GM18502 (cell line): ENCODE measurements around the gene SCYGR5.
A peak's percentile ranks its signal among the peaks of the same experiment; 100 is the strongest.
"Not testable (repeated sequence)": the region's sequence is repeated elsewhere in the genome, so short reads cannot be mapped to it uniquely, and the experiment has no call there.

ENCODE experiments used
- ATAC-seq: cut with Tn5 transposase; IDR thresholded peaks from one replicate; pipeline ENCODE4 v1.9.1; 2021; ENCODE audit warnings: mild to moderate bottlenecking; ENCODE audit not compliant: unreplicated experiment, poor library complexity

Gene SCYGR5

DNA sequence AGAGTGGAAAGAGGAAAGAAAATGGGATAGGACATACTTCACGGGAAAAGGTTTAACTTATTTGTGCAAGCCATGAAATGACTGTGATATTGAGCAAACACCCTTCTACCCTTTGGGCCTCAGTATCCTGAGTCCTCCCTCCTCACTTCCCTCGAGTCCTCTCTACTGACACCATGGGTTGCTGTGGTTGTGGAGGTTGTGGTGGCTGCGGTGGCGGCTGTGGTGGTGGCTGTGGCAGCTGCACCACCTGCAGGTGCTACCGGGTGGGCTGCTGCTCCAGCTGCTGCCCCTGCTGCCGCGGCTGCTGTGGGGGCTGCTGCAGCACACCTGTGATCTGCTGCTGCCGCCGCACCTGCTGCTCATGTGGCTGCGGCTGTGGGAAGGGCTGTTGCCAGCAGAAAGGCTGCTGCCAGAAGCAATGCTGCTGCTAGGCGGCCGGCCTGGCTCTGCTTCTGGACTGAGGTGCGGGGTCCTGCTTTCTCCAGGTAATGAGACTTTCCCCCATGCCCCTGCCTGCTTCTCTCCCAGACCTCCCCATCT lies at the start of gene SCYGR5:
Gene SCYGR5 (plus strand): TSS at position 174 of the 540 bp plus-strand sequence. CDS start 0 bp downstream, at position 174.
- not testable (repeated sequence) for ATAC-seq

DNA sequence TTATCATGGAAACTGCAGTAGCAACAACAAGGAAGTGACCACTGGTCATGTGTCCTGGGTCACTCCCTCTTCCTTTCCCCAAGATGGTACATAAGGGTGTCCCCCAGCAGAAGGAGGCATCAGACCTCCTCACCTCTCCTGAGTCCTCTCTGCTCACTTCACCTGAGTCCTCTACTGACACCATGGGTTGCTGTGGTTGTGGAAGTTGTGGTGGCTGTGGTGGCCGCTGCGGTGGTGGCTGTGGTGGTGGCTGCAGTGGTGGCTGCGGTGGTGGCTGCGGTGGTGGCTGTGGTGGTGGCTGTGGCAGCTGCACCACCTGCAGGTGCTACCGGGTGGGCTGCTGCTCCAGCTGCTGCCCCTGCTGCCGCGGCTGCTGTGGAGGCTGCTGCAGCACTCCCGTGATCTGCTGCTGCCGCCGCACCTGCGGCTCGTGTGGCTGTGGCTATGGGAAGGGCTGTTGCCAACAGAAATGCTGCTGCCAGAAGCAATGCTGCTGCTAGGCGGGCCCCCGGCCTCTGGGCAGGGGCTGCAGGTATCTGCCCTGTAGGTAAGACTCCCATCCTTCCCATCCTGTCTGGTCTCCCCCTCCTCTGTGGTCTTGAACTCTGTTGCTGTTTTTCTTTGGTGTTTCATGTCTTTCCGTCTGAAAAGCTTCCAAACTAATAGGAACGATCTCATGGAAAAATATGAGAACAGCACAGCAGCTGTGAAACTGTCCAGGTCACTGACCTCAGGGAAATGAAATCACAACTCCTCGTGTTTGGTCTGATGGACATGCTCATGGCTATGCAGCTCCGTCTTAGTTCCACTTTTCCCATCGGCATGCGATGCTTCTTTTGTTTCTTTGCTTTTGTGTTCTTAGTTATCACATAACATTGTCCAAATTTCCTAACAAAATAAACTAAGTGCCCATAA lies 49.0 kb upstream of the SCYGR5 start, which contains the start of gene SCYGR4:
Gene SCYGR4 (plus strand): TSS at position 183 of the 915 bp plus-strand sequence. CDS start 0 bp downstream, at position 183.
- no peak for ATAC-seq

DNA sequence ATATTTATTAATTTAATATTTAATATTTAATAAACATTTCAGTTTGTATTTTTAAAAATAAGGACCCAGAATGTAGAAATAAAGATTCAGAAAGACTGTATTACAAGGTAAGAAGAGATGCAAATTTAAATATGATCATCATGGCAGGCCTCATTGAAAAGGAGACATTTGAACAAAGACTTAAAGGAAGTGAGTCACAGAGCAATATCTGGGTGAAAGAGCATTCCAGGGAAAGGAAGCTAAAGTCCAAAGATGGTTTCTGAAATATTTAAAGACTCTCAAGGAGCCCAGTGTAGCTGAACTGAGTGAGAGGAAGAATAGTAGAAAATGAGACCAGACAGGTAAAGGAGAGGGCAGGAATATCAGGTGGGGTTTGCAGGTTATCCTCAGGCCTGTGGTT lies 43.4 kb upstream of the SCYGR5 start:
- no peak for ATAC-seq

- no peak for ATAC-seq
These were observed 41.2 kb upstream of the SCYGR5 start for GRCh38 chr2:227625420-227625819.

DNA sequence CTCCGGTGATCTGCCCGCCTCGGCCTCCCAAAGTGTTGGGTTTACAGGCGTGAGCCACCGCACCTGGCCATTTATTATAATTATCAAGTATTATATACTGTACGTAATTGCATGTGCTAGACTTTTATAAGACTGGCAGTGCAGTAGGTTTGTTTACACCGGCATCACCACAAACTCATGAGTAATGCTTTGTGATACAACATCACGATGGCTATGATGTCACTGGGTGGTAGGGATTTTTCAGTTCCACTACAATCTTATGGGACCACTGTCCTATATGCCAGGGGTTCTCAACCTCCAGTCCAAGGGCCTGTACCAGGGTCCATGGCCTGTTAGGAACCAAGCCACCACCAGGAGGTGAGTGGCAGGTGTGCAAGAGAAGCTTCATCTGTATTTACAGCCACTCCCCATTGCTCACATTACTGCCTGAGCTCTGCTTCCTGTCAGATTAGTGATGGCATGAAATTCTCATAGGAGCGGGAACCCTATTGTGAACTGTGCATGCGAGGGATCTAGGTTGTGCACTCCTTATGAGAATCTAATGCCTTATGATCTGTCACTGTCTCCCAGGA lies 39.9 kb upstream of the SCYGR5 start:
- ATAC-seq: no peak

DNA sequence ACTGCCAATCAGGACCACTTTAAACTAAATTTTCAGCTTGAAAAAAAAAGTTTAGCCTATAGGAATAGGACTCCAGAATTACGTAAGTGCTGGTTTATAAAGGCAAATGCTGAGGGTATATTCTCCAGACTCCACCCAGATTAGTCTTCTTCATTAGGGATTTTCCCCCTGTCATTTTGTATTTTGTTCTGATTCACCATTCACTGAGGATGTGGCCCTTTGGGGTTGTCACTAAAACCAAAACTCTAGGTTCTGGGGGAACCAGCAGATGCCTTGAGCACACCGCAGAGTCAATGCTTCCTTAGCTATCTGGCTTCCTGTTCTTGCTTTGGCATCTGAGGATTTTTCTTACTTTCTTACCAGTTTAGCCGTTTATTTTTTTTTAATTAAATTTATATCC lies 38.8 kb upstream of the SCYGR5 start:
- ATAC-seq: peak; percentile 99

DNA sequence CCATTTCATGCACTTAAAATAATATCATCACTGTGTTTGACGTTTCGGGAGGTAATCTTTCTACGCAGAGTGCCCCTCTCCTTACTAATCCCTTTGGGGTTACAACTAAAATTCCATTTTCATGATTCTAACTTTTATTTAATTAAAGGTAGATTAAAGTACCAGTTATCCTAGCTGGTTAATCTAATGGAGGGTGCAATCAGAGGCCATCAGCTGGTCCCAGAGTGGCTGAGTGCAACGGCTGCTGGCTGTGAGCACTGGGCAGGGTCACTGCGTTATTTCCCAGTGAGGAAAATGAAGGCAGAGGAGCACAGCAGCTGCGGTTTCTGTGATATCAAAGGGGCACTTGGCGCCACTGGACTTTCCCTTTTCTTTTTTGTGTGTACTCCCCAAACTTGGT lies 37.2 kb upstream of the SCYGR5 start:
- ATAC-seq: no peak

DNA sequence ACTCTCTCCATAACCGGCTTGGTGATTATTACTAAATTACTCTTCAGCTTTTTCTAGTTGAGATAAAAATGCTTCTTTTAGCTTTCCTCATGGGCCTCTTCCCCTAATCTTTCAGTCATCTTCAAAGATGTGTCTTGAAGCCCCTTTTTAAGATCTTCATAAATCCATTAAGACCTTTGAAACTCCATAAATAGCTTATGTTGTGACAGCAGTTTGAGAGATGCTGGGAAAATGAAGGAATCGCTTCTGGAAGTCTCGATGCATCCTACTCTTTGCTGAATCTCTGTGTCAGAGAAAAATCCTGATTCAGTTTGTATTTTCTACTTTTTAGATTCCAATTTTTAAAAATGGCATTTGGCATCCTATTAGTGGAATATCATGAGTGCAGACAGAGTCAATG lies 36.3 kb upstream of the SCYGR5 start:
- ATAC-seq: no peak

DNA sequence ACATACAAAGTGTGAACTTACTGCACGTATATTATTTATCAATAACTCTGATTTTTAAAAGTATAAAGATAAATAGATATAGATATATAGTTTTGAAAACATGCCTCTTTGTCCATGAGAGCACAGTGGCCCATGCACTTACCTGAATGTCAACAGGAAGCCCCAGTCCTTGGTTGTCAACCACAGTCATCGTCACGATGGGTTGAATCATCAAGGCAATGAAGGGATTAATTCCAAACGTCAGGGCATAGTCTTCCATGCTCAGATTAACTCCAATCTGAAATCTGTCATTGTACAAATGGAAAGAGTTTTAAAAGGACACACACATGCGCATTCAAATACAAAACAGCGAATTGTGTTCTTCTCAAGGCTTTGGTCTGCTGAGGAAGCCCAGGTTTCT lies 33.8 kb upstream of the SCYGR5 start:
- ATAC-seq: no peak

DNA sequence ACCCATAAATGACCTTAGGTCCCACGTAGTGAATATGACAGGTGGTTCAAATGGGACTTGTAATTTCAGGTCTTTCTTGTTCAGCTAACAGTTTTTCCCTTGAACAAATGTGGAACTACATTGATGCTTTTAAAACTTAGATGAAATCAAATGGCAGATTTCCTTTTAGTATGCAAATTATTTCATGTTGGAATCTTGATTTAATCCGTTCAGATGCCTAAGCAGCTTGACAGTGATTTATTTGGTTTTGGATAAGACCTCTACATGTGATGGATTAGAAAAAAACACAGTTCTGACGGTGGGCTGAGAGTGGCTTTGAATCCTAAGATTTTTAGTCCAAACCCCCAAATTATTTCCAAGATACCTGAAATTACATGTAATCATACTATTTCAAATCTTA lies 32.4 kb upstream of the SCYGR5 start:
- ATAC-seq: no peak

DNA sequence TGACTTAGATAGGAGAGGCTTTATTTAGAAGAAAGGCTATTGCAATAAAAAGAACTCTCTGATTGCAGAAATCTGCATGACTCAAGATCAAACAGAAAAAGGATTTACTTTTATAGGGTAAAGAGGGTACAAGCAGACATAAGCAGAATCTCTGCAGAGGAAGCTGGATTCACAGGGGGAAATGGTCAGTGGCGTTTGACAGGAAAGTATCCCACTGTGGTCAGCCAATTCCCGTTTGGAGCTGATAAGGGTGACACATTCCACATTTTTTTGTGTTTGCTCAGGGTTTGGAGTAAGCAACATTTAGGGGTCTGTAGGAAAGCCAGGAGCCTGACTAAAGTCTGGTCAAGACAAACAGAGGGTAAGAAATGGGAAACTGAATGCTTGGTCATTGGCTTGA lies 23.9 kb upstream of the SCYGR5 start:
- ATAC-seq: no peak

DNA sequence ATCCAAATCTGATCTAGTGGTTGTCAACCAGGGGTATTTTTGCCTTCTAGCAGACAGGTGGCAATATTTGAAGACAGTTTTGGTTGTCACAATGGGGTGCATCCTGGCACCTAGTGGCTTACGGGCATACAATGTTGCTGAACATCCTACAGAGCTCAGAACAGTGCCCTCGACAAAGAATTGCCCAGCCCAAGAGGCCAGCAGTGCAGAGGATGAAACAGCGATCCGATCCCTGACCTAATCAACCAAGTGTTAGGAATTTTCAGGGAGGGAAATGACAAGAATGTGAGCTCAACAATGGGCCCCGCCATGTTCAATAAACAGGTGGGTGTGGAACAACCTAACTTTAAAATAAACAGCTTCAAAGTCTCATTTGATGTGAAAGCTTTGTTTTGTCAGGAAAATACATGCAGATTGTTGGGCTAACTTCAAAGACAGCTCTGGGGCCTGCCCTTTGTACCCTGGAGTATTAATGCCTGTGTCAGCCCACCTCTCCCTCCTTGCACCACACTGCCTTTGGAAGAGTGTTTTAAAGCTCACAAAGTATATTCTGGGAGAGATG lies 22.5 kb upstream of the SCYGR5 start:
- no peak for ATAC-seq

DNA sequence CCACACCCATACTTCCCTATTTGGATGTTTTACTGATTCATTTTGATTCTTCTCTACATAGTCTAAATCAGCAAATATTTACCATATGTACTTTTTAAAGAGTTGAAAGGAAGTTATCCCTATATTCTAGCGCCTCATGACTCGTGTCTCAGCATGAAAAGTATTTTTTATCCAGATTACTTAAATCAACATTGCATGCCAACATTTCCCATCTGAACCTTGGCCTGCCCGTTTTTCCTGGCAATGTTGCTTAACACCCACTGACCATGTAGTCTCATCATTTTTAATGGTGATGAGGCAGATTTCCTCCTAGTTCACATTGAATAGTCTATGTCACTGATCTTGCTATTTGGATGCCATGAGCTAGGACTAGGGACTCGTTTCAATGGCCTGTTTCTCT lies 13.2 kb upstream of the SCYGR5 start:
- no peak for ATAC-seq

DNA sequence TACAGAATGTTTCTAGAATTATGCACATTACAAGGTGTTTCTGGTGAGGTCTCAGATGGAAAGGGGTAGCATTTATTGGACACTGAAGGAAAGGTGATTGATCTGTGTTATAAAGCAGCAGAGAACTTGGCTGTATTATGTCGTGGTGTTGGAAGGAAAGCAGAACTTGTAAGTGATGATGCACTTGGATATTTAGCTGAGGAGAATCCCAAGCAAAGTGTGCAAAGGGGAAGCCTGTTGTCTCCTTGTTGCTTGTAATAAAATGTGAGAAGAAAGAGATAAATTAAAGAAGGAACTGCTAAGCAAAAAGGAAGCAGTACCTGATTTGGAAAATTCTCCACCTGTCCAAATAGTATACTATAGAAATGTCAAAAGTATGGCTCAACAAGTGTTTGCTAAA lies 12.2 kb upstream of the SCYGR5 start:
- ATAC-seq: no peak

DNA sequence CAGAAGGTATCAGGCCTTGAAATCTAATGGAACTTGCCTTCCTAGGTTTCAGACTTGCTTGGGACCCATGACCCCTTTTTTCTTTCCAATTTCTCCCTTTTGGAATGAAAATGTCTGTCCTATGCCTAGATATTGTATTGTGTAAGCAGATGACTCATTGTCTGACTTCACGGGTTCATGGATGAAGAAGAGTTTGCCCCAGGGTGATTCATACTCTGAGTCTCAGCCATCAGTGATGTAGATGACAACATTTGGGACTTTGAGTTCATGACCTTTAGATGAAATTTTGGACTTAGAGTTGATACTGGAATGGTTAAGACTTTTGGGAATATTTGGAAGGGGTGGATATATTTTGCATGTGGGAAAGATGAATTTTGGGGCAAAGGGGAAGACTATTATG lies 11.2 kb upstream of the SCYGR5 start:
- ATAC-seq: no peak

DNA sequence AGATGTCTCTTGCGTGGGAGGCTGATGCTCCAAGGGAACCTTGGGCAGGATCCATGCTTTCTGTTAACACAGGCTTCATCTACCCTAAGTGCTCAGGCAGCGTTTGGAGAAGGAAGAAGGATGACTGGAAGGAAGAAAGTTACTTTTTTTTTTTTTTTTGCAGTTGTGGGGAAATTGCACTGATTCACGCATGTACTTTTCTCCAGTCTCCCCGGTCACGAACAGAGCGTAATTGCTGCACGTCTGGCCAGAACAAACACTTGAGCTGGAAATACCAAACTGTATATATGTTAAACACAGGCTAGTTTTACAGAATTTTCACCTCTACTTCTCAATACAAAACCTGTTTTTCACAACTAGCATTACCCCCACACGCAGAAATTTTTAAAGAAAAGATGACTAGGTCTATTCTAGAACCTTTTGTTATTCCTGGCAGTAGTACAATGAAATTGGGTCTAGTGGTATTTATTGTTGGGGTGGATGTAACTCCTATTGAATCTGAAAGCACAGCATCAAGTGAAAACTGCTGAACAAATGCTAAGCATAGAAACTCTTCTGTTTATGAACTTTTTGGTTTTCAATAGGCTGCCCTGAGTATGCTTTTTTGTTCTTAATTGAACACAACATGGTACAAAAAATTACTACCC lies 9.3 kb upstream of the SCYGR5 start:
- ATAC-seq: no peak

- ATAC-seq: no peak
These were observed 5.5 kb upstream of the SCYGR5 start for GRCh38 chr2:227661025-227661649.

- ATAC-seq: no peak
These were observed 4.8 kb upstream of the SCYGR5 start for GRCh38 chr2:227661827-227662226.

DNA sequence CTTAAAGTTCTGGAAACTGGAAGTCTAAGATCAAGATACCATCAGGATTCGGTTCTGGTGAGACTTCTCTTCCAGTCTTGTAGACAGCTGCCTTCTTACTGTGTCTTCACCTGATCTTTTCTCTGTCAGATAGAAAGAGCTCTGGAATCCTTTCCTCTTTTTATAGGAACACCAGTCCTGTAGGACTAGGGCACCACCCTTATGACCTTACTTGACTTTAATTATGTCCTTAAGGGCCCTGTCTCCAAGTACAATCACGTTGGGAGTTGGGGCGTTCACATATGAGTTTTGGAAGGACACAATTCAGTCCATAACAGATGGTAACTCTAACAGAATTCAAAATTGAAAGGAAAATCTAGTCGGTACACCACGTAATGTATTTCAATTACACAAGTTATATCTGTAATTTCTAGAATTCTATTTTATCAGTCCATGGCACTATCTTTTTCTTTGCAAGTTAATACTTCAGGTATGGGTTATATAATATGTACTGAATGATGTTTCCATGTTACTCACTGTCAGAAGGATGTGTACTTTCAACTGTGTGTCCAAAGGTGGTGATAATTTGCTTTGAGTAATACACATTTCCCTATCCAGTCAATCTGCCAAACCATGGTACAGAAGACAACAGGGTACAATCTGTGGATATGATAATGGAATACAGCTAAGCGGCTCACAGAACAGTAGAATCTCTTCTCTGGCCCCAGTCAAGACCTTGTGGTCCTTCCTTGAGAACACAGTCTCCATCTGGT lies 1.2 kb upstream of the SCYGR5 start:
- no peak for ATAC-seq
